B cell (primary cell): ENCODE measurements around the gene PERCC1. TPM values are rescaled to one million over a fixed set of nuclear protein-coding genes. Genes with fewer than 3 reads are reported as not detected.

Experiments
- ATAC-seq: fragments of 200-7000 bp; cut with Tn5 transposase; one replicate; pipeline ENCODE4 v1.10.0; 2021; ENCODE audit warnings: low read depth, mild to moderate bottlenecking, moderate number of reproducible peaks, moderate library complexity
- CTCF ChIA-PET: fragments of 350-600 bp; sonication (Branson Sonifier 250); formaldehyde crosslinking; loops from one replicate; lab custom pipeline; 2021; ENCODE audit warnings: antibody characterized with exemption, inconsistent platforms; lab: Charles Lee
- POLR2A ChIA-PET: fragments of 350-600 bp; sonication (Branson Sonifier 250); formaldehyde crosslinking; loops from one replicate; lab custom pipeline; 2021; ENCODE audit warnings: antibody characterized with exemption; lab: Charles Lee
- DNase-seq: peaks from one replicate; pipeline ENCODE4 v3.0.0; 2013
- H2AFZ ChIP-seq: 2 replicates; pipeline ENCODE4 v1.6.1; 2012; ENCODE audit warnings: mild to moderate bottlenecking, low read depth, low read length; ENCODE audit not compliant: insufficient read depth, poor library complexity, severe bottlenecking
- H3K27ac ChIP-seq, 2 donors: 1 replicate in 1 of 2; 2 replicates in 1 of 2; pipeline ENCODE4 v1.5.1; 2012 to 2013; ENCODE audit warnings: low read length in 2 of 2, mild to moderate bottlenecking in 2 of 2, moderate library complexity in 1 of 2
- H3K27me3 ChIP-seq, 4 experiments: fragments of 200-600 bp in 1 of 4; sonication (generic) in 1 of 4; replicated peaks in 1 of 4; 1 replicate in 2 of 4; 2 replicates in 2 of 4; pipeline versions ENCODE4 v1.6.1 to v1.7.0; 2013 to 2016; ENCODE audit warnings: low read length in 3 of 4, mild to moderate bottlenecking in 2 of 4, mixed read lengths in 1 of 4, moderate library complexity in 1 of 4; ENCODE audit not compliant: insufficient read depth in 4 of 4, control insufficient read depth in 3 of 4; ENCODE audit errors: control extremely low read depth in 1 of 4
- H3K36me3 ChIP-seq, 2 experiments: replicated peaks in 1 of 2; 1 replicate in 1 of 2; 2 replicates in 1 of 2; pipeline versions ENCODE4 v1.6.1 to v1.7.1; 2013; ENCODE audit warnings: low read length in 1 of 2; ENCODE audit not compliant: insufficient read depth in 2 of 2, control insufficient read depth in 1 of 2; ENCODE audit errors: control extremely low read depth in 1 of 2, extremely low read depth in 1 of 2
- H3K4me1 ChIP-seq, 2 donors: fragments of 200-600 bp in 1 of 2; sonication (generic) in 1 of 2; 1 replicate in 1 of 2; 2 replicates in 1 of 2; pipeline versions ENCODE4 v1.5.1 to v1.6.1; 2013 to 2017; ENCODE audit warnings: low read length in 2 of 2; ENCODE audit not compliant: control insufficient read depth in 2 of 2, insufficient read depth in 2 of 2
- H3K4me2 ChIP-seq: replicated peaks from 2 replicates; pipeline ENCODE3; 2012; ENCODE audit warnings: mild to moderate bottlenecking, low read depth, low read length; ENCODE audit not compliant: poor library complexity, severe bottlenecking
- H3K4me3 ChIP-seq, 5 experiments: fragments of 200-600 bp in 1 of 5; sonication (generic) in 1 of 5; 1 replicate in 3 of 5; 2 replicates in 2 of 5; pipeline versions ENCODE4 v1.5.1 to v1.7.0; 2011 to 2016; ENCODE audit warnings: low read length in 4 of 5, mild to moderate bottlenecking in 4 of 5, low read depth in 2 of 5, control low read depth in 1 of 5, moderate library complexity in 1 of 5; ENCODE audit not compliant: insufficient read depth in 1 of 5; ENCODE audit errors: control extremely low read depth in 1 of 5, extremely low read depth in 1 of 5
- H3K79me2 ChIP-seq: fragments of 200-600 bp; sonication (generic); one replicate; pipeline ENCODE4 v1.6.0; 2016; ENCODE audit warnings: low read length; ENCODE audit not compliant: control insufficient read depth, insufficient read depth
- H3K9ac ChIP-seq: fragments of 200-600 bp; sonication (generic); 2 replicates; pipeline ENCODE4 v1.6.1; 2017; ENCODE audit warnings: mild to moderate bottlenecking, low read length, moderate library complexity
- H3K9me3 ChIP-seq, 3 donors: one replicate each; pipeline versions ENCODE4 v1.6.1 to v1.7.1; 2013; ENCODE audit warnings: low read length in 2 of 3; ENCODE audit not compliant: control insufficient read depth in 2 of 3, insufficient read depth in 1 of 3; ENCODE audit errors: control extremely low read depth in 1 of 3
- H4K20me1 ChIP-seq: 2 replicates; pipeline ENCODE4 v1.6.0; 2012; ENCODE audit warnings: mild to moderate bottlenecking, low read length; ENCODE audit not compliant: insufficient read depth, control insufficient read depth, poor library complexity, severe bottlenecking
- H3K27ac Mint-ChIP-seq: one replicate; pipeline ENCODE4 v1.8.0; 2021; ENCODE audit warnings: mixed read lengths
- H3K27me3 Mint-ChIP-seq: one replicate; pipeline ENCODE4 v1.8.0; 2021; ENCODE audit warnings: mixed read lengths
- H3K4me1 Mint-ChIP-seq: one replicate; pipeline ENCODE4 v1.8.0; 2021; ENCODE audit warnings: mixed read lengths
- H3K4me3 Mint-ChIP-seq: one replicate; pipeline ENCODE4 v1.8.0; 2021; ENCODE audit warnings: mixed read lengths
- H3K9me3 Mint-ChIP-seq: one replicate; pipeline ENCODE4 v1.8.0; 2022; ENCODE audit warnings: mixed read lengths; ENCODE audit not compliant: insufficient read depth
- CTCF ChIP-seq: fragments of 200-600 bp; IDR thresholded peaks from one replicate; pipeline ENCODE4 v1.8.0; 2022; ENCODE audit warnings: antibody characterized with exemption, mild to moderate bottlenecking
- EZH2 ChIP-seq: IDR thresholded peaks from 2 replicates; pipeline ENCODE4 v1.6.1; 2012; ENCODE audit warnings: borderline replicate concordance, low read depth, mild to moderate bottlenecking, moderate library complexity, low read length; ENCODE audit not compliant: insufficient read depth, poor library complexity, severe bottlenecking
- WGBS: methylation state at CpG from one replicate; pipeline ENCODE4 v1.1.5; 2013; ENCODE audit warnings: missing lambda C conversion rate; ENCODE audit not compliant: insufficient coverage; 5-methylcytosine and 5-hydroxymethylcytosine counted together
- intact Hi-C: fragments of 100-400 bp; cut with micrococcal nuclease; formaldehyde crosslinking; loops from one replicate; pipeline ENCODE4 v1.10.0; 2022
- polyA plus RNA-seq: library from polyadenylated mRNA; depleted of rRNA; stranded (reverse); fragments of >200 nt; gene quantifications from 2 replicates; pipeline ENCODE4 v1.2.3, GENCODE V29; 2012
- total RNA-seq, 2 donors: library from RNA; stranded (reverse); fragments of 120-200 nt in 1 of 2; gene quantifications; 1 replicate in 1 of 2; 2 replicates in 1 of 2; pipeline versions ENCODE4 v1.2.3 to v1.2.4, GENCODE V29; 2013 to 2022

PERCC1 gene
- total and polyA plus RNA-seq, 2 donors (not counting 1 experiment from before 2014, with no cell fraction given) = 0.46 to 0.64 TPM

DNA sequence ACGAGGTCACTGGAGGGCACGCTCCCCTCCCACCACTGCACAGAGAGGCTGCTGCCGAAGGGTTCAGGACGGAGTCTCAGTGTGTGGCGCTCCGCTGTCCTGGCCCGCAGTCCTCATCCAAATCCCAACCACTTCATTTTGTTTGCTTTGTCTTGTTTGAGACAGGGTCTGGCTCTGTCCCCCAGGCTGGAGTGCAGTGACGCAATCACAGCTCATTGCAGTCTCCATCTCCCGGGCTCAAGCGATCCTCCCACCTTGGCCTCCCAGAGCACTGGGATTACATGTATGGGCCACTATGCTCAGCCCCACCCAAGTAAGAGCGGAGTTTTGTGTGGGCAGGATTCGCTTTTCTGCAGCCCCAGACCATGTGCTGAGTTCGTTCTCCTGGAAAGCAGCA, 29.1 kb upstream of the PERCC1 start:
- CTCF ChIA-PET = no interaction called here
- Histone ChIP-seq H3K4me1 (no peaks in the 10 kb centered on the region), H3K4me3 (no peak overlapping the region), H3K27me3 (no peaks in the 10 kb centered on the region), H3K79me2 (peaks cover 95% of the 10 kb centered on the region), H3K4me2 (no peak overlapping the region), H3K36me3 (peaks cover 0 to 74% of the 10 kb centered on the region in 2 experiments), H3K9me3 (no peaks in the 10 kb centered on the region), H4K20me1 (peaks cover 87% of the 10 kb centered on the region), H2AFZ (no peak overlapping the region), H3K9ac (no peak overlapping the region), H3K27ac (no peak overlapping the region)
- no peak overlapping the region for H3K27ac Mint-ChIP-seq
- H3K4me3 Mint-ChIP-seq = no peak overlapping the region
- ATAC-seq (no peak), DNase-seq (no peak)
- H3K27me3 Mint-ChIP-seq = no peaks in the 10 kb centered on the region
- TF ChIP-seq CTCF (no peak), EZH2 (no peak)
- H3K4me1 Mint-ChIP-seq = peaks cover 3% of the 10 kb centered on the region
- H3K9me3 Mint-ChIP-seq = no peaks in the 10 kb centered on the region
- POLR2A ChIA-PET = interaction anchor here (0.6 kb wide), 1 partner anchor 19 kb away, joined by 5 read pairs; no protein-coding TSS in a partner anchor
- intact Hi-C loops = loop anchor here (10.0 kb wide), 1 partner anchor 47 kb away; the partner anchor contains the start of genes GNPTG and TSR3
- WGBS = 97% methylated on average over 10 of the region's 13 CpGs

DNA sequence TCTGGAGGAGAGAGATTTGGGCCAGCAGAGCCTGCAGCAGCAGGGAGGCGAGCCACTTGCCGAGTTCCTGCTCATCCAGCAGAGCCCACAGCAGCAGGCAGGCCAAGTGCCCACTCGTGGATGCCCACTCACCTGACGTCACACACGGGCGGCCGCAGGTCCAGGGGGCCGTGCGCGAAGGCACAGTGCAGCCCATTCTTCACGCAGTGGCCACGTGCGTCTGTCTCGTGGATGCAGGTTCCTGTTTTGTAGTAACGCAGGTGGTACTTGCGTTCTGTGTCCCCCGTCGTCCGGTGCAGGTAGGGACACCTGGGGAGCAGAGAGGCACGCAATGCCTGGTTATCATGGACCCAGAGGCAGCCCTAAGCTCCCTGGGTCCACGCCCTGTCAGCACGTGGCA, 27.8 kb upstream of the PERCC1 start:
- ChIA-PET POLR2A (no interaction called here), CTCF (no interaction called here)
- H3K4me1 ChIP-seq = peaks cover 6% of the 10 kb centered on the region in 2 donors
- H3K4me3 ChIP-seq = no peak overlapping the region
- H4K20me1 ChIP-seq = peaks cover 93% of the 10 kb centered on the region
- H3K9ac ChIP-seq = no peak overlapping the region
- H3K27me3 ChIP-seq = no peaks in the 10 kb centered on the region
- TF ChIP-seq EZH2 (no peak), CTCF (no peak)
- peaks cover 98% of the 10 kb centered on the region for H3K79me2 ChIP-seq
- H3K36me3 ChIP-seq = peaks cover 0 to 67% of the 10 kb centered on the region in 2 experiments
- no peaks in the 10 kb centered on the region for H3K9me3 ChIP-seq
- H3K4me2 ChIP-seq = no peak overlapping the region
- DNase-seq = no peak
- no peak overlapping the region for H3K4me3 Mint-ChIP-seq
- H3K9me3 Mint-ChIP-seq = no peaks in the 10 kb centered on the region
- H3K27me3 Mint-ChIP-seq = no peaks in the 10 kb centered on the region
- WGBS = 95% methylated on average over 22 of the region's 22 CpGs
- no peak overlapping the region for H2AFZ ChIP-seq
- no peak overlapping the region for H3K27ac Mint-ChIP-seq
- ATAC-seq = no peak
- intact Hi-C loops = loop anchor here (10.0 kb wide), 1 partner anchor 48 kb away; the partner anchor contains the start of genes GNPTG and TSR3
- peaks cover 8% of the 10 kb centered on the region for H3K4me1 Mint-ChIP-seq
- H3K27ac ChIP-seq = no peak overlapping the region
